Thoracic aorta (tissue), 2 donors: ENCODE data around the gene PLEKHA8. TPM values are rescaled to one million over a fixed set of nuclear protein-coding genes. Genes with fewer than 3 reads are reported as not detected.

Experiments
- ATAC-seq: fragments of 150-250 bp; one replicate; pipeline ENCODE4 v1.8.0; 2017; ENCODE audit warnings: low read depth; ENCODE audit not compliant: insufficient number of reproducible peaks, low FRiP score
- DNase-seq: peaks from one replicate; pipeline ENCODE4 v3.0.0-alpha.2; 2020; ENCODE audit warnings: low spot score
- H3K27ac ChIP-seq, 2 donors: fragments of 200-600 bp; sonication (generic); 1 replicate in 1 of 2; 2 replicates in 1 of 2; pipeline ENCODE4 v1.5.1; 2016; ENCODE audit warnings: mild to moderate bottlenecking in 2 of 2, moderate library complexity in 2 of 2
- H3K27me3 ChIP-seq: fragments of 200-600 bp; sonication (generic); replicated peaks from 2 replicates; pipeline ENCODE4 v1.6.0; 2016; ENCODE audit warnings: mild to moderate bottlenecking; ENCODE audit not compliant: insufficient read depth
- H3K36me3 ChIP-seq: fragments of 200-600 bp; sonication (generic); one replicate; pipeline ENCODE4 v1.5.1; 2016
- H3K4me1 ChIP-seq, 2 donors: fragments of 200-600 bp; sonication (generic); 1 replicate in 1 of 2; 2 replicates in 1 of 2; pipeline versions ENCODE4 v1.5.1 to v1.6.0; 2016; ENCODE audit warnings: low read depth in 2 of 2, mild to moderate bottlenecking in 1 of 2; ENCODE audit not compliant: control insufficient read depth in 1 of 2
- H3K4me3 ChIP-seq: fragments of 200-600 bp; sonication (generic); 2 replicates; pipeline ENCODE4 v1.5.1; 2016; ENCODE audit warnings: mild to moderate bottlenecking
- H3K9me3 ChIP-seq: fragments of 200-600 bp; sonication (generic); 2 replicates; pipeline ENCODE4 v1.5.1; 2016
- total RNA-seq, 2 donors: library from RNA; depleted of rRNA; stranded (reverse); fragments of >200 nt; gene quantifications; one replicate each; pipeline versions ENCODE4 v1.1.0 to v1.2.3, GENCODE V29; 2016
- TF ChIP-seq, protein P1 (sequence below): fragments of 200-600 bp; sonication (generic); IDR thresholded peaks from one replicate; pipeline ENCODE4 v1.5.1; 2019; ENCODE audit warnings: antibody characterized with exemption

PLEKHA8 gene
- total RNA-seq, 2 donors from 2014 or later: 6.6 to 10.0 TPM

DNA sequence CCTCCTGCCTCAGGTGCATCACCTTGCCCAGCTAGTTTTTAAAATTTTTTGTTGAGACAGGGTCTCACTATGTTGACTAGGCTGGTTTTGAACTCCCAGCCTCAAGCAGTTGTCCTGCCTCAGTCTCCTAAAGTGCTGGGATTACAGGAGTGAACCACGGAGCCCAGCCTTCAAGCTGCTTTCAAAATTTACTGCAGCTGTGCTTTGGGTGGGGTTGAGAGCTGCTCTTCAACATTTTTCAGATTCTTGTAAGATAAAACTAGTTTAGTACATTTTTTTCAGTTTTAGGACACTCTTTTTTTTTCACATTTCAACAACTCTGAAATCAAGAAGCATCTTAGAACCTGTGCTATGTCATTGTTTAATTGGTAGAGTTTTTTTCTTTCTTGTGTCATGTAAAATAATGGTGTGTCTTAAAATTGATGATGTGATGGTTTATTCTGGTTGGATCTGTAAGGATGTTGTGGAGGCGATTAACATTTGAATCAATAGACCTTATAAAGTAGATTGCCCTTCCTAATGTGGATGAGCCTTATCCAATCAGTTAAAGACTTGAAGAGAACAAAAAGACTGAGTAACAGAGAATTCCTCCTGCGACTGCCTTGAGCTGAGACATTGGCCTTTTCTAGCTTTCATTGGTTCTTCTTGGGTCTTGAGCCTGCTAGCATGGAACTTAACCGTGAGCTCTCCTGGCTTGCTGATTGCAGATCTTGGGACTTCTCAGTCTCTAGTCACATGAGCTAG lies 13.5 kb downstream of the PLEKHA8 start:
- TF ChIP-seq, protein P1, sequence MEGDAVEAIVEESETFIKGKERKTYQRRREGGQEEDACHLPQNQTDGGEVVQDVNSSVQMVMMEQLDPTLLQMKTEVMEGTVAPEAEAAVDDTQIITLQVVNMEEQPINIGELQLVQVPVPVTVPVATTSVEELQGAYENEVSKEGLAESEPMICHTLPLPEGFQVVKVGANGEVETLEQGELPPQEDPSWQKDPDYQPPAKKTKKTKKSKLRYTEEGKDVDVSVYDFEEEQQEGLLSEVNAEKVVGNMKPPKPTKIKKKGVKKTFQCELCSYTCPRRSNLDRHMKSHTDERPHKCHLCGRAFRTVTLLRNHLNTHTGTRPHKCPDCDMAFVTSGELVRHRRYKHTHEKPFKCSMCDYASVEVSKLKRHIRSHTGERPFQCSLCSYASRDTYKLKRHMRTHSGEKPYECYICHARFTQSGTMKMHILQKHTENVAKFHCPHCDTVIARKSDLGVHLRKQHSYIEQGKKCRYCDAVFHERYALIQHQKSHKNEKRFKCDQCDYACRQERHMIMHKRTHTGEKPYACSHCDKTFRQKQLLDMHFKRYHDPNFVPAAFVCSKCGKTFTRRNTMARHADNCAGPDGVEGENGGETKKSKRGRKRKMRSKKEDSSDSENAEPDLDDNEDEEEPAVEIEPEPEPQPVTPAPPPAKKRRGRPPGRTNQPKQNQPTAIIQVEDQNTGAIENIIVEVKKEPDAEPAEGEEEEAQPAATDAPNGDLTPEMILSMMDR: no peak
- no peaks in the 10 kb centered on the region for H3K9me3 ChIP-seq
- H3K27ac ChIP-seq: no peak overlapping the region
- peaks cover 3 to 6% of the 10 kb centered on the region in 2 donors for H3K4me1 ChIP-seq
- no peaks in the 10 kb centered on the region for H3K36me3 ChIP-seq
- no peak overlapping the region for H3K4me3 ChIP-seq
- no peaks in the 10 kb centered on the region for H3K27me3 ChIP-seq
- DNase-seq (no peak), ATAC-seq (no peak)

DNA sequence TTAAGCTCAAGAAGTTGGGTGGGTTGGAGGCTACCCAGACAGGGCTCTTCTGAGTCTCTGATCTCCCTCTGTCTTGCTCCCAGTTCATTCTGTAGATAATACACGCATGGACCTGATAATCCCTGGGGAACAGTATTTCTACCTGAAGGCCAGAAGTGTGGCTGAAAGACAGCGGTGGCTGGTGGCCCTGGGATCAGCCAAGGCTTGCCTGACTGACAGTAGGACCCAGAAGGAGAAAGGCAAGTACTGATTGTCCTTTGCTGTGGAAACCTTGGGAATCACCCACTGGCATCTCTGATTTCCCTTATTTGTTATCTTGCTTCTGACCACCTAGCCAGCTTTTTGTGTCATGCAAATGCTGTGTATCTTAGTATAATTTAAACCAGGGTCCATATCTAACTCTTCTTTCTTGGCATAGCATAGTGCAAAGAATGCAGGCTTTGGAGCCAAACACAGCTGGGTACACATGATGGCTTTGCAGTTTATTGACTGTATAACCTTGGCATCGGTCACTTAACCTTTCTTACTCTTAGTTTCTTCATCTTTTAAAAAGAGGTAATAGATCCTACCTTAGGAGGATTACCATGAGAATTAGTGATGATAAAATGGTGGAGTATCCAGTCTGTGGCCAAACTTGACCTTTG lies 18.0 kb downstream of the PLEKHA8 start:
- Histone ChIP-seq H3K36me3 (no peaks in the 10 kb centered on the region), H3K4me3 (no peak overlapping the region), H3K4me1 (no peaks in the 10 kb centered on the region), H3K27ac (no peak overlapping the region), H3K9me3 (no peaks in the 10 kb centered on the region), H3K27me3 (no peaks in the 10 kb centered on the region)
- ATAC-seq (no peak), DNase-seq (no peak)
- TF ChIP-seq, protein P1: no peak

DNA sequence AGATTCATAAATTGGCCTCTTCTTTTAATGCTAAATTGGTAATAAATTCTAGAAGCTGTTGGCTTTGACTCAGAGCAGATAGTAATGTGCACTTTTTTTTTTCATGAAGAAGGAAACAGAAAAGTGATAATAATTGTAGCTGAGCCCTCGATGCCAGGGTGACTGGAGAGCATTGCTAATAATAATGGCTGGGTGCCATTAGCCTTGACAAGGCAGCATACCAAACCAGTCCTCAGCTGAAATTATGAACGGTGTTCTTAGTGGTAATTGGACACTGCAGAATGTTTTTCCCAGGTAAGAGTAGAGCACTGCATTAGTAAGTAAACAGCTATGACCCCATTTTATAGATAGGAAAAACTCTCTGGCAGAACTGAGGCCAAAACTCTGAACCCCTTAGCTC lies 18.9 kb downstream of the PLEKHA8 start:
- Histone ChIP-seq H3K36me3 (no peaks in the 10 kb centered on the region), H3K27me3 (no peaks in the 10 kb centered on the region), H3K9me3 (no peaks in the 10 kb centered on the region), H3K4me1 (no peaks in the 10 kb centered on the region), H3K4me3 (no peak overlapping the region), H3K27ac (no peak overlapping the region)
- no peak for ATAC-seq
- no peak for DNase-seq
- TF ChIP-seq, protein P1: no peak

DNA sequence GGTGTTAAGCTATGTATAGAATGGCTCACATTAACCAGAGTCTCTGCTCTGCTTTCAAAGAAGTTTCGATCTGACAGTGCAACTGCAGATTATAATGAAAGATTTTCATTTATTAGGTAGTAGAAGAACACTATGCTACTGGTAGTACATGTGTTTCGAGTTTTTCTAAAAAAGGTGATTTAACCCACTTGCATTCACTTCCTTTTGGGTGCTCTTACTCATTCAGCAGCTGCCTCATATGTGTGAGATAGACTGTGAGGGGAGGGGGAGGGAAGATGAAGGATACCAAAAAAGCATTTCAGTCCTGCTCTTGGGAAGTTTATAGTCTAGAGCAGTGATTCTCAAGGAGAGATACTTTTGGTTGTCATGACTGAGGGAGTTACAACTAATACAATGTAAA lies 20.4 kb downstream of the PLEKHA8 start:
- Histone ChIP-seq H3K4me1 (no peaks in the 10 kb centered on the region), H3K27ac (no peak overlapping the region), H3K36me3 (no peaks in the 10 kb centered on the region), H3K9me3 (no peaks in the 10 kb centered on the region), H3K27me3 (no peaks in the 10 kb centered on the region), H3K4me3 (no peak overlapping the region)
- DNase-seq (no peak), ATAC-seq (no peak)
- TF ChIP-seq, protein P1: no peak

DNA sequence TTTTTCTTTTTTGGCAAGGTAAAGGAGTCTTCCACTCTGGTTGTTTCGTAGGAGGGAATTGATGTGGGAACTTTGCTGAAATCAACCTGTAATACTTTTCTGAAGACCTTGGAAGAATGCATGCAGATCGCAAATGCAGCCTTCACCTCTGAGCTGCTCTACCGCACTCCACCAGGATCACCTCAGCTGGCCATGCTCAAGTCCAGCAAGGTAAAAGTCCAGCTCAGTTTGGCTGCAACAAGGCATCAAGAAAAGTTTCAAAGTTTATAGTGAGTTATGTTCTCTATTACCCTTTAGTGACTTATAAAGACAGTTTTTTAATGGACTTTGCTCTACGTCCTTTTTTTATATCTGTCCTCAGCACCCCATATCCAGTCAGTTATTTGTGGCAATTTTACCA lies 21.0 kb downstream of the PLEKHA8 start:
- no peaks in the 10 kb centered on the region for H3K27me3 ChIP-seq
- ATAC-seq (no peak), DNase-seq (no peak)
- no peak overlapping the region for H3K4me3 ChIP-seq
- H3K9me3 ChIP-seq: no peaks in the 10 kb centered on the region
- TF ChIP-seq, protein P1: no peak
- no peaks in the 10 kb centered on the region for H3K36me3 ChIP-seq
- no peaks in the 10 kb centered on the region for H3K4me1 ChIP-seq
- H3K27ac ChIP-seq: no peak overlapping the region
